HG03159 (cell line): ENCODE measurements around the gene UPK2.
"Not testable (repeated sequence)": the region's sequence is repeated elsewhere in the genome, so short reads cannot be mapped to it uniquely, and the experiment has no call there.

Source experiments
- ATAC-seq: cut with Tn5 transposase; IDR thresholded peaks from one replicate; pipeline ENCODE4 v1.9.1; 2021; ENCODE audit warnings: mild to moderate bottlenecking, moderate library complexity; ENCODE audit not compliant: unreplicated experiment

Gene UPK2

DNA sequence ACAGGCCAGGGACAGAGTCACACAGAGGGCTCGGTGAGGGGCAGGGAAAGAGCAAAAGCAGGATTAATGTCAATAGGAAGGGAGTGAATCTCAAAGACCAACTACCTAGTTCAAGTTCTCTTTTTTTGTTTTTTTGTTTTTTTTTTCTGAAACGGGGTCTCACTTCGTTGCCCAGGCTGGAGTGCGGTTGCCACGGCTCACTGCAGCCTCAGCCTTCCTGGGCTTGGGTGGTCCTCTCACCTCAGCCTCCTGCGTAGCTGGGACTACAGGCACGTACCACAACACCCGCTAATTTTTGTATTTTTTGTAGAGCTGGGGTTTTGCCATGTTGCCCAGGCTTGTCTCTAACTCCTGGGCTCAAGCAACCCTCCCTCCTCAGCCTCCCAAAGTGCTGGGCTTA is 20.7 kb upstream of the UPK2 start:
- no peak for ATAC-seq

DNA sequence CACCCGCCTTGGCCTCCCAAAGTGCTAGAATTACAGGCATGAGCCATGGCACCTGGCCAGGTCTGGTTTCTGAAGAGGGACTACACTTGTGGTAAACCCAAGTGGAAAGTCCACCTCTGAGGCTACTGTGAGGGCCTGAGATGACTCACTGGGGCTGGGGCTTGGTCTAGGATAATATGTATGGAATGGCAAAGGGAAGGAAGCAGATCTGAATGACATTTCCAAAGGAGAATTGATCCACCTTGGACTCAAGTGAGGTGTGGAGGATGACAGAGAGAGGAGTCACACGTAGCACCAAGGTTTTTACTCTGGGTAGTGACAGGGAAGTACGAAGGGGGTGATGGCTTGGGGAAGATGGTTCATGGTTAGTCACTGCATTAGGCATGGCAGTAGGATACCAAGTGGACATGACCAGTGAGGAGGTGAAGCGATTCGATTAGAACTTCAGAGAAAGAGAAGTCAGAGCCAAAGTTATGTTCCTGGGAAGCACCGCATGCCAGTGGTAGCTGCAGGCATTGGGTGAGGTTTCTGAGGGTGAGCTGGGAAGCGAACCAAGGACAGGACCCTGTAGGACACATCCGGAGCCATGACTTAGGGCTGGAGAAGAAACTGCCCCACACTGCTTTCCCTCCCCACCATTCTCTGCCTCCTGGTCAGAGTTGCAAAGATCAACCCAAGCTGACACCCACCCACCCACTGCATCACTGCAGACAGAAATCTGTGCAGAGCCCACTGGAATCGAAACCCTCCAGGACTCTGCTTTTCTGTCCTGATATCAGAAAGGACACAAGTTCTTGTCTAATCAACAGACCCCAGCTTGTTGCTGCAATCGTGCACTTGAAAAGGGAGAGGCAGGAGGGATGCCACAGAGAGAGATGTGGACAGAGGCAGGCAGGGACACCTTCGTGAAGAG is 17.4 kb upstream of the UPK2 start:
- ATAC-seq: no peak

DNA sequence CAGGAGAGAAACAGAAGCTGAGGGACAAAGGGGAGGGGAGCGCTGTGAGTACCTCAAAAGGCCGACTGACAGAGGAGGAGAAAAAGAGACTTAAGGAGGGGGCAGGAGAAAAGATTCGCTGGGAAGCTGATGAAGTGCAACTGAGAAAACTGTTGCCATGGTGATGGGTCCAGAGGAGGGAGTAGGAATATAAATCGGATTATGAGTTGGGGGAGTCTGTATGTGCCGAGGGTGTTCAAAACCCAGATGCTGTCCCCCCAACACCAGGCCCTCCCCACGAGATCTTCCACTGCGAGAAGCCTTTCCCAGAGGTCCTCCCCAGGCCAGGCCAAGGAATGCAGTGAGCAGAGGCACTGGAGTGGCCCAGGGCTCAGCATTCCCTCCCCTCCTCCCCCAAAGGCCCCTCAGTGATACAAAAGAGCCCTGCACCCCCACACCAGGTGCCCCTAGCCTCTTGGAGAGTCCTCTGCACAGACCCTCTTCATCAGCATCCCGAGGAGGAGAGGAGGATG is 16.6 kb upstream of the UPK2 start:
- ATAC-seq: no peak

DNA sequence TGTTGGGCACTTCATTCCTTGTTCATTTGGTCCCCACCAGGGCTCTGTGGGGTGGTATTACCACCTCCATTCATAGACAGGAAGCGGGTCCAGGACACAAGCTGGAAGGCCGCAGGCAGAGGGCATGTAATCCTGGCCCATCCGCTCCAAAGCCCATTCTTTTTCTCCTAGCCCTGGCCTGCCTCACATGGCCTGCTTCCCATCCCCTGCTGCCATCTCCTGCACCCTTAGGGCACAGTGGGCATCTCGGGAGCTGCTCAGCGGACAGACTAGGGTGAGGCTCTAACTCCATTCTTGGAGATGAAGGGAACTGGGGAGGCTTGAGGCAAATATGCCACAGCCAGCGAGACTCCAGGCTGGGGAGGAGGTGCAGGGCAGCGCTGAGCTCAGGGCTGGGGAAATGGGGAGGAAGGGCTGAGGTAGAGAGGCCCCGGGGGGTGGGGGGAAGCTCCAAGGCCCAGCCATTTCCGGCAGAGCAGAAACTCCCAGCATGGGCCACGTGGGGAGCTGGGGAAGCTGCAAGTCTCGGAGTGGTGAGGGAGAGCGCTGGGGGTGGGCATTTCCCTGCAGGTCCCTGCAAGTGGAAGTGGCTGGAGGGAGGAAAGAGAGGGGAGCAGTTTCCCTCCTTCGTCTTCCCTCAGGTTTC is 16.0 kb upstream of the UPK2 start:
- ATAC-seq: no peak

DNA sequence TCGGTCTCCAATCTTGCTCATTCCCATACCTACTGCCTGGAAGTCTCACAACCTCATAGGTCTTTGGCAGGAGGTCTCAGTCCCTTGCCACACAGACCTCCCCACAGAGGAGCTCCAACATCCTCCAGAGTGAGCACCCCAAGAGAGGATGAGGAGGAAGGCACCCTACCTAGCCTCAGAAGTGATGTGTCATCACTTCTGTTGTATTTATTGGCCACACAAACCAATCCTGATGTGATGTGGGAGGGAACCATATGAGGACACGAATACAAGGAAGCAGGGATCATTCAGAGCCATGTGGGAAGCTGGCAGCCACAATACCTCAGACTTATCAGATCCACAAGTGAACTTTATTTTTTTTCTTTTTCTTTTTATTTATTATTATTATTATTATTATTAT is 9.0 kb upstream of the UPK2 start:
- no peak for ATAC-seq

DNA sequence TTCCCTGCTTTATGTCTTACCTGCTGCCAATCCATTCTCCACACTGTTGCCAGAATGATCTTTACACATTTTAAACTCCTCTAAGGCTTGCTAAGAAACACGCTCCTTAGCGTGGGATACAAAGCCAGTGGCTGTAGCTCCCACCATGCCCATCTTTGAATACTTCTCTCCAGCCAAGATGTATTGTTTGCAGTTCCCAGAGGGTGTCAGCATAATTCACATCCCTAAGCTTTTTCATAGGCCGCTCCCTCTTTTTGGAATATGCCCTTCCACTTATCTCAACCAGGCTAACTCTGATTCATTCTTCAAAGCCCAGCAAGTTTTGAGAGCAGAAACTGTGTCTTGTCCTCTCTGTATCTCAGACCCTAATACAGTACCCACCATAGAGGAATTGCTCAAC is 8.1 kb upstream of the UPK2 start:
- no peak for ATAC-seq

DNA sequence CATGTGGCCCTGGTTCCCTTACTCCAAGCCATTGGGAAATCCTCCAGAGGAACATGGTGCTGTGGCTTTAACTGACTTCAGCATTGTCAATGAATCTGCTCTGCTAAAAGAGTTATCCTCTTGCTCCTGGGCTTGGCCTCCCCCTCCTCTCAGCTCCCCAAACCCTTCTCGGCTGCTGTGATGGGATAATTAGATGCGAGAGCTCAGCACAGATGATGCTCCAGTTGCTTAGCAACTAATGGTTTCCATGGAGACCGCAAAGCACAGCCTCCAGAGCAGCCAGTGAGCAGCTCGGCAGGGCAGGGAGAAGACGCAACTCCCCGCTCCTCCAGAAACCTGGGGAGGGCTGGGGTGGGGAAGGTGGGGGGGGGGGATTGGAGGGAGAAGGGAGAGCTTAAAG is 2.8 kb upstream of the UPK2 start:
- ATAC-seq: no peak

DNA sequence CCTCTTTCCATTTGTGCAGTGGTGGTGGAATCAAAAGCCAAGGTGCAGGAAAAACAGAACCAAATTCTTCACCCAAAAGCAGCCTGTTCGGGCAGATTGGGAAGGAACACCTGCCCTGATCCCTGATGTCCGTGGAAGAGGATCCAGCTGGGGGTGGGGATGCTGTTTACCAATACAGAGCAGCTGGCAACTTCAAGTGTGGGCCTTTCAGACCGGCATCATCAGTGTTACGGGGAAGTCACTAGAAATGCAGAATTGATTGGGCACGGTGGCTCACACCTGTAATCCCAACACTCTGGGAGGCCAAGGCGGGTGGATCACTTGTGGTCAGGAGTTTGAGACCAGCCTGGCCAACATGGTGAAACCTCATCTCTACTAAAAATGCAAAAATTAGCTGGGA is 2.1 kb upstream of the UPK2 start:
- not testable (repeated sequence) for ATAC-seq

DNA sequence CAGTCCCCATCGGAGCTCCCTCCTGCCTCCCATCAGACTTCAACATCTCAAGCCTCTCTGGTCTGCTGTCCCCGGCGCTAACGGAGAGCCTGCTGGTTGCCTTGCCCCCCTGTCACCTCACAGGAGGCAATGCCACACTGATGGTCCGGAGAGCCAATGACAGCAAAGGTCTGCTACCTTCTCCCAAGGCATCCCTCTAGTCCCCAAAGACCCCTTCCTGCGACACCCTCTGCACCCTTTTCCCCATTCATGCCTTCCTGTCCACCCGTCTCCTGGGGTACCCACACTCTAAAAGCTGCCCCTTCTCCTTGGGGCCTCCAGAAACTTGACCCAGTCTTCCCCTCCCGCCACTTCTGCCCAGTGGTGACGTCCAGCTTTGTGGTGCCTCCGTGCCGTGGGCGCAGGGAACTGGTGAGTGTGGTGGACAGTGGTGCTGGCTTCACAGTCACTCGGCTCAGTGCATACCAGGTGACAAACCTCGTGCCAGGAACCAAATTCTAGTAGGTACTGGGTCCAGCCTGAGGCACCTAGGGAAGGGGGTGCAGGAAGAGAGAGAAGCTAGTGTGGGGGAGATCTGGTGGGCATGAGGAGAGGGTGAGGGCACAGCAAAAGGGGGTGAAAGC is 860 bp downstream of the UPK2 start:
- no peak for ATAC-seq

DNA sequence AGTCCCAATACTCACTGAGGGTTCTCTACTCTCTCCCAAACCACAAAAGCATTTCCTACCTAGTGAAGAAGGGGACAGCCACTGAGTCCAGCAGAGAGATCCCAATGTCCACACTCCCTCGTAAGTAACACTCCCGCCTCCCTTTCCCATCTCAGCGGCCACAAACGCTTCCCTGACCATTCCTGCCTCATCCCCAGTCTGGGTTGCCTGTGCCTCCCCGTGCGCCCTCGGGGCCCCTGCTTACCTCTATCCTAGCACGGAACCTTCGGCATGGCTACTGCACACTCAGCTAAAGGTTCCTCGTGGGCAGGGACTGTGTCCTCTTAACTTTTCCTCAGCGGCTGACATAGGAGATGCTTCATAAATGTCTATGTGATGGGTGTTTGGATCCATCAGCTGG is 1.5 kb downstream of the UPK2 start:
- no peak for ATAC-seq

DNA sequence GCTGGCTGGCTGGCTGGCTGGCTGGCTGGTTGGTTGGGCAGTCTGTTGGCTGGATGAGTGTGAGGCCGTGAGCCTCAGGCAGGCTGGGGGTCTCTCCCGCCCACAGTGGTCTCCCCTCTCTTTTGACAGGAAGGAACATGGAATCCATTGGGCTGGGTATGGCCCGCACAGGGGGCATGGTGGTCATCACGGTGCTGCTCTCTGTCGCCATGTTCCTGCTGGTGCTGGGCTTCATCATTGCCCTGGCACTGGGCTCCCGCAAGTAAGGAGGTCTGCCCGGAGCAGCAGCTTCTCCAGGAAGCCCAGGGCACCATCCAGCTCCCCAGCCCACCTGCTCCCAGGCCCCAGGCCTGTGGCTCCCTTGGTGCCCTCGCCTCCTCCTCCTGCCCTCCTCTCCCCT is 1.9 kb downstream of the UPK2 start:
- no peak for ATAC-seq

DNA sequence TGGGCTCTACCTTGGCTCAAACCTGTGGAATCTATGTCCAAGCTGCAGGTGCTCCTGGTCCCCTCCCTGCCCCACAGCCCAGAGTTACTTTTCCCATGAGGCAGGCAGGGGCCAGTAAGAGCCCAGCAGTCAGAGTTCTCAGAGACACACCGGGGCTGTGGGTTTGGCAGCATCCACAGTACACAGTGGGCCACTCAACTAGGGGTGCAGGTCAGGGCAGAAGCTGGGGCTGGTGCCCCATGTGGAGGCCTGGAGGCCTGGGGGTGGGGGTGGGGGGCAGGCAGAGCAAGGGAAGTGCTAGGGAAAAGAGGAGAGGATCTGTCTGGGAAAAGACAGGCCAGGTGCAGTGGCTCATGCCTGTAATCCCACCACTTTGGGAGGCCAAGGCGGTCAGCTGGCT is 2.5 kb downstream of the UPK2 start:
- ATAC-seq: no peak

DNA sequence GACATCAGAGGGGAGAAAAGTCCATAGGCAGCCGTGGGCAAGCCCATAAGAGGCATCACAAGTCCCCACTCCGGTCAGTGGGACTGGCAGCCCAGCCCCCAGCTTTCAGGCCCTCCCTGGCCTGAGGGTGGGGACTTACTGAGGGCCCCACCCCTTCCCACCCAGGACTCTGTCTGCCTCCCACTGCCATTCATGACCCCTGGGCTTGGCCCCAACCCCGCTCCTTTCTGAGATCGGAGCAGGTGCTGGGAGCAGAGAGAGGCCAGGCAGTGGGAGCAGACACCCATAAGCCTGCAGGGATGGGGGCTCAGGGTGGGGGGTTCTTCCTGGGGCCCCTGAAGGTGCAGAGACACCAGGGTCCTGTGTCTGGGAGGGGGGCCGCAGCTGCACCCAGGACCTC is 5.1 kb downstream of the UPK2 start:
- no peak for ATAC-seq

DNA sequence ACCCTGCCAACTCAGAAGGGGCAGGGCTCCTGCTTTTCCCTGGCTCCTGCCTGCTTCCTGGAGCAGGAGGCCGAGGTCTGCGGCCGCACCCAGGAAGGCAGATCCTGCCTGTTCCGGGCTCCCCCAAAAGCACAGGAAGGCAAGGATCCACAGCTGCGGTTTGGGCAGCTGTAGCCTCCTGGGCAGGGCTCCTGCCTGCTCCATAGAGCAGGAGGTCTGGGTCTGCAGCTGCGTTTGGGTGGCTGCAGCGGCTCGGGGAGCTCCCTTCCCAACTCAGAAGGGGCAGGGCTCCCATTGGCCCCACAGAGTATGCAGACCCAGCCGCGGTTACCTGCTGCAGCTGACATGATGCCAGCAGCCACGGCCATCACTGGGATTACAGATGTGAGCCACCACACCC is 5.5 kb downstream of the UPK2 start:
- no peak for ATAC-seq

DNA sequence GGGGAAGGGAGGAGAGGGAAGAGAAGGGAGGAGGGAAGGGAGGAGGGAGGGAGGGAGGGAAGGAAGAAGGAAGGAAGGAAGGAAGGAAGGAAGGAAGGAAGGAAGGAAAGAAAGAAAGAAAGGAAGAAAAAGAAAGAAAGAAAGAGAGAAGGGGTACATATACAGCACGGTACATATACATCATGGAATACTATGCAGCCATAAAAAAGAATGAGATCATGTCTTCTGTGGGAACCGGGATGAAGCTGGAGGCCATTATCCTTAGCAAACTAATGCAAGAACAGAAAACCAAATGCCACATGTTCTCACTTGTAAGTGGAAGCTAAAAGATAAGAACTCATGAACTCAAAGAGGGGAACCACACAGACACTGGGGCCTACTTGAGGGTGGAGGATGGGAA is 13.4 kb downstream of the UPK2 start:
- ATAC-seq: not testable (repeated sequence)

DNA sequence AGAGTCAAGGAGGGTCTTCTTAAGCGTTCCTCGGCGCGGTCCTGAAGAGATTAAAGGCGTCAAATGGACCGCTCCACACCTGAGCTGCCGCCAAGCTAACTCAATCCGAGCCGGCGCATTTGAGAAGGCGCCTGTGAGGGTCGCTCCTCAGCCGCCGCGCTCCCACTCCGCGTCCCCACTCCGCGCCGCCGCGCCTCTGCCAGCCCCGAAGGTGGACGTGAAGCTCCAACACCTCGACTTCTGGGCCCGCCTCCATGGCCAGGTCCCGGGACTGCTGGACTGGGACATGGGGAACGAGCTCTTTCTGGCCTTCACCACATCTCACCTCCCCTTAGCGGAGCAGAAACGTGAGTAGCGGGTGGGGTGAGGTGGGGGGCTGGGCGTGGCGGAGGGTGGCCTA is 15.5 kb downstream of the UPK2 start, which contains the start of gene FOXR1:
Gene FOXR1 (plus strand): TSS at position 116 of the 400 bp plus-strand sequence. CDS start 171 bp downstream, at position 287.
- ATAC-seq: no peak

DNA sequence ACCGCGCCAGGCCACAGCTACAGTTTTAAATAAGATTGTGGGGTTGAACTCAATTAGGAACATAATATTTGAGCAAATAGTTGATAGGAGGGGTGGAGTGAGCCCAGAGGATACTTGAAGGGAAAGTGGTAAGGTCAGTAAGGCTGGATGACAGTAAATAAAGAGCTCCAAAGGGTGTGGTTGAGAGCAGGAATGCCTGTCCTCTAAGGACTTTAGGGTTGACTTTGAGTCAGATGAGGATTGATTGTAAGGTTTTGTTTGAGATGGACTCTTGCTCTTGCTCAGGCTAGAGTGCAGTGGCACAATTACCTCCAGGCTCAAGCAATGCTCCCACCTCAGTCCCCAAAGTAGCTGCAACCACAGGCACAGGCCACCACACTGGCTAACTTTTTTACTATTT is 17.9 kb downstream of the UPK2 start:
- no peak for ATAC-seq

DNA sequence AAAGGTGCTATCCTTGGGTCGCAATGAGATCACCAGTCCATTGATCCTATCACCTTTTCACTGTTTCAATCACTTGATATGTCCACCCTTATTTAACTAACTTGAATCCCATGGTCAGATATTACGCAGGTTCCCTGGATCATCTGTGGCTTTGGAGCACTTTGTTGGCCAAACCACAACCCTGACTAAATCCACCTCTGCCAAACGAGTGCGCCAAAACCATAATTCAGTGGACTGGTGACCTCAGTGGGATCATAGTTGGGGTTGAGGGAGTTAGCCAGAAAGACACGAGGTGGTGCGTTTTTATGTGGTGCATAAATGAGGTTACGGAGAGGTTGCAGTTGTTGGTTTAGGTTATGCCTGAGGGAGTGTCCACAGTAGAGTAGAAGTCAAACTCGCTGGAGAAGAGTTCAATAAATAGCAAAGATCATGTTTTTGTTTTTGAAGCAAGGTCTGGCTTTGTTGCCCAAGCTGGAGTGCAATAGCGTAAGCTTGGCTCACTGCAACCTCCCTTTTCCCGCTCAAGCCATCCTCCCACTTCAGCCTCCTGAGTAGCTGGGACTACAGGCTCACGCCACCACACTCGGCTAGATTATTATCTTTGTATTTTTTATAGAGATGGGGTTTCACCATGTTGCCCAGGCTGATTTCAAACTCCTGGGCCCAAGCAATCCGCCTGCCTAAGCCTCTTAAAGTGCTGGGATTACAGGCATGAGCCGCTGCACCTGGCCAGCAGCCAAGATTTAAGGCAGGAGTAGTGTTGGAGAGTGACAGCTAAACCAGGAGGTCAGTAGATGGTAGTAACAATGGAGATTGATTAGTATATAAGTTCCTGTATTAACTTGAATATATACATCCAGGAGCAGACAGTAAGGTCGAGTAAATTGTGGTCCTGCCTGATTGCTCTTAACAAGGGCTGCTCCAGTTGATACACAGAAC is 19.9 kb downstream of the UPK2 start:
- no peak for ATAC-seq

DNA sequence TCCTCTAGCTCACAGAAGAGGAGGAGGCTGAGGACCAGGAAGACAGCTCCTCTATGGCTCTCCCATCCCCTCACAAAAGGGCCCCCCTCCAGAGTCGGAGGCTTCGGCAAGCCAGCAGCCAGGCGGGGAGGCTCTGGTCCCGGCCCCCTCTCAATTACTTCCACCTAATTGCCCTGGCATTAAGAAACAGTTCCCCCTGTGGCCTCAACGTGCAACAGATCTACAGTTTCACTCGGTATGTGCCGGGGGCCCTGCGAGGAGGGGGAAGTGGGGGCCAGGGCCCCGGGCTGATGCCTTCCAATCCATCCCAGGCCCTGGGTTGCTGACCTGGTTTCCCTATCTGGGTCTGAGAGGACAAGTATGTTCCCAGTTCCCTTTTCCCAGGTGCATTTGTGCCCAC is 23.3 kb downstream of the UPK2 start:
- ATAC-seq: no peak

DNA sequence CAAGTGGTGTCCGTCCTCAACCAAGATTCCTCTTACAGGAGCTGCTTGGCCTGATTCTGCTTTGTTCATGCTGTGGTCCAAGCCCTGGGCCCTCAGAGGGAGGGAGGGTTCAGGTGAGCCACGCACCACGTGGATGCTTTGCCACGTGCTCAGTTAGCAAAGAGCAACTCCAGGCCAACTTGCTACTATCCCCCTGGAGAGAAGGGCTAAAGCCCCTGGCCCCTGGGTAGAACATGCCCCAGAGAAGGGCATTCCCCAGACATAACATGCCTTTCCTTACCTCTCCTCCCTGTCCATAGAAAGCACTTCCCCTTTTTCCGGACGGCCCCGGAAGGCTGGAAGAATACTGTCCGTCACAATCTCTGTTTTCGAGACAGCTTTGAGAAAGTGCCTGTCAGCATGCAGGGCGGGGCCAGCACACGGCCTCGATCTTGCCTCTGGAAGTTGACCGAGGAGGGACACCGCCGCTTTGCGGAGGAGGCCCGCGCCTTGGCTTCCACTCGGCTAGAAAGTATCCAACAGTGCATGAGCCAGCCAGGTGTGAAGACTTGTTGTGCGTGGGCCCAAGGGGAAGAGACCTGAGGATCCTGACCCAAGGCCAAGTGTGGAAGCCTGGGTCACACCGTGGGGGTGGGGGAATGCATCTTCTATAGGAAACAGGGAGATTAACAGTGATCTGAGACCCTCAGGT is 24.2 kb downstream of the UPK2 start:
- no peak for ATAC-seq
